Measurements from ENCODE around the gene MSGN1. TPM values are rescaled to one million over a fixed set of nuclear protein-coding genes. Genes with fewer than 3 reads are reported as not detected.

MSGN1 gene
- total RNA-seq, 8 experiments from 2014 or later: not detected

GRCh38 chr2:17863539-17863938, 47.3 kb downstream of the MSGN1 start:
- in situ Hi-C loops (cut with MboI; ENCODE audit: low pct_unique_long_range_greater_than_20kb in 2 of 9, low sequenced_read_pairs in 9 of 9, unreplicated experiment in 9 of 9): loop anchor here in 6 of 9 experiments (25.0 kb wide), 3 partner anchors 299 to 524 kb away; no protein-coding TSS in a partner anchor
- H3K27ac ChIP-seq: no peak overlapping the region
- ATAC-seq (replicated peaks in 6 of 8): no peak
- H3K4me1 ChIP-seq (replicated peaks in 1 of 2): no peaks in the 10 kb centered on the region
- H3K4me3 ChIP-seq: no peak overlapping the region
- 55 to 100% (median 70%) methylated on average over 1 to 4 of the region's 4 CpGs; no CpG with 5 or more reads in 1 of the 10 experiments for WGBS, 10 experiments

GRCh38 chr2:17864676-17865075, 48.4 kb downstream of the MSGN1 start:
- Histone ChIP-seq H3K4me3 (no peak overlapping the region), H3K27ac (no peak overlapping the region), H3K4me1 (replicated peaks in 1 of 2) (no peaks in the 10 kb centered on the region)
- no peak for ATAC-seq (replicated peaks in 6 of 8)
- in situ Hi-C loops (cut with MboI; ENCODE audit: low pct_unique_long_range_greater_than_20kb in 2 of 9, low sequenced_read_pairs in 9 of 9, unreplicated experiment in 9 of 9): loop anchor here in 6 of 9 experiments (25.0 kb wide), 3 partner anchors 298 to 523 kb away; no protein-coding TSS in a partner anchor
- 0 to 80% (median 45%) methylated on average over 1 of the region's 1 CpG; no CpG with 5 or more reads in 2 of the 10 experiments for WGBS, 10 experiments

GRCh38 chr2:17867133-17867532, 50.9 kb downstream of the MSGN1 start:
- 0 to 100% (median 71%) methylated on average over 1 to 2 of the region's 2 CpGs; no CpG with 5 or more reads in 2 of the 10 experiments for WGBS, 10 experiments
- Histone ChIP-seq H3K4me1 (replicated peaks in 1 of 2) (no peaks in the 10 kb centered on the region), H3K27ac (no peak overlapping the region), H3K4me3 (no peak overlapping the region)
- no peak for ATAC-seq (replicated peaks in 6 of 8)
- in situ Hi-C loops (cut with MboI; ENCODE audit: low pct_unique_long_range_greater_than_20kb in 2 of 9, low sequenced_read_pairs in 9 of 9, unreplicated experiment in 9 of 9): loop anchor here in 6 of 9 experiments (25.0 kb wide), 3 partner anchors 295 to 520 kb away; no protein-coding TSS in a partner anchor

Other genes starting within 250 kb of the MSGN1 start
- gene SMC6, start 62.6 kb upstream of the MSGN1 start, total RNA-seq: 10 to 100 TPM; 12.6 to 27.4 (median 21.2) TPM
- 10 to 100 TPM in 3 of 8 experiments, 1 to 10 TPM in 5; 1.0 to 15.8 (median 5.9) TPM for gene GEN1, start 62.3 kb upstream of the MSGN1 start, total RNA-seq
- gene KCNS3, start 62.2 kb downstream of the MSGN1 start, total RNA-seq: 1 to 10 TPM in 4 of 8 experiments, under 1 TPM in 2, not detected in 2; 0.25 to 2.2 (median 1.3) TPM